Stomach (tissue), 9 donors: Measurements from ENCODE around the gene TRIM24. TPM values are rescaled to one million over a fixed set of nuclear protein-coding genes. Genes with fewer than 3 reads are reported as not detected.

Source experiments
- DNase-seq, 2 donors: peaks; one replicate each; pipeline versions ENCODE4 v3.0.0 to v3.0.0-alpha.2; 2013 to 2019
- H3K27ac ChIP-seq, 5 donors: fragments of 200-600 bp in 4 of 5; sonication (generic) in 4 of 5; one replicate each; pipeline ENCODE4 v1.5.1; 2013 to 2019; ENCODE audit warnings: mild to moderate bottlenecking in 1 of 5, moderate library complexity in 1 of 5
- H3K27me3 ChIP-seq, 3 donors: fragments of 200-600 bp; sonication (generic); one replicate each; pipeline ENCODE4 v1.5.1; 2017 to 2019; ENCODE audit warnings: mixed run types in 1 of 3
- H3K36me3 ChIP-seq, 4 donors: fragments of 200-600 bp; sonication (generic); 1 replicate in 3 of 4; 2 replicates in 1 of 4; pipeline ENCODE4 v1.5.1; 2016 to 2019
- H3K4me1 ChIP-seq, 4 donors: fragments of 200-600 bp; sonication (generic); one replicate each; pipeline ENCODE4 v1.5.1; 2016 to 2019
- H3K4me3 ChIP-seq, 4 donors: fragments of 200-600 bp; sonication (generic) in 3 of 4; one replicate each; pipeline ENCODE4 v1.5.1; 2016 to 2019; ENCODE audit warnings: mild to moderate bottlenecking in 1 of 4
- H3K9me3 ChIP-seq, 4 donors: fragments of 200-600 bp; sonication (generic); one replicate each; pipeline ENCODE4 v1.5.1; 2016 to 2019
- CTCF ChIP-seq, 7 experiments: fragments of 450-650 bp in 4 of 7; fragments of 200-600 bp in 3 of 7; sonication (generic) in 3 of 7; IDR thresholded peaks; one replicate each; pipeline ENCODE4 v1.5.1; 2016 to 2019; ENCODE audit warnings: antibody characterized with exemption in 7 of 7, control low read depth in 2 of 7, mild to moderate bottlenecking in 1 of 7
- EP300 ChIP-seq: sonication (generic); formaldehyde crosslinking; IDR thresholded peaks from one replicate; pipeline ENCODE4 v1.6.1; 2017; ENCODE audit warnings: antibody characterized with exemption
- POLR2A ChIP-seq, 4 donors: fragments of 450-650 bp; IDR thresholded peaks; one replicate each; pipeline ENCODE4 v1.6.1; 2016; ENCODE audit warnings: antibody characterized with exemption in 4 of 4, control low read depth in 2 of 4, mild to moderate bottlenecking in 1 of 4, moderate library complexity in 1 of 4
- POLR2AphosphoS5 ChIP-seq, 3 donors: sonication (generic); formaldehyde crosslinking; IDR thresholded peaks; one replicate each; pipeline ENCODE4 v1.6.1; 2016; ENCODE audit warnings: antibody characterized with exemption in 3 of 3
- WGBS, 5 donors: extraction: QIAGEN DNeasy Blood & Tissue Kit in 3 of 5; methylation state at CpG; one replicate each; pipeline versions ENCODE4 v1.1.5 to v1.1.7; 2013 to 2018; 5-methylcytosine and 5-hydroxymethylcytosine counted together
- intact Hi-C: fragments of 100-400 bp; cut with DNase I; formaldehyde crosslinking; loops from one replicate; pipeline ENCODE4 v1.15.1; 2023; ENCODE audit warnings: low total_unique reads
- polyA plus RNA-seq, 3 donors: library from polyadenylated mRNA; stranded (reverse); fragments of 200-250 nt; gene quantifications; one replicate each; pipeline ENCODE4 v1.2.3, GENCODE V29; 2013
- total RNA-seq, 5 donors: library from RNA; depleted of rRNA; stranded (reverse); fragments of >200 nt; gene quantifications; one replicate each; pipeline versions ENCODE4 v1.1.0 to v1.2.3, GENCODE V29; 2014 to 2016
- donor health status: healthy with polysubstance abuse.
- donor health status: Bipolar disorder and iron deficiency.
- donor health status: healthy.

The TRIM24 gene
- total and polyA plus RNA-seq, 8 donors, result 5.5 to 32.0 (median 11.9) TPM

GRCh38 chr7:138587485-138587884 is 127.4 kb downstream of the TRIM24 start:
- no peak for DNase-seq
- TF ChIP-seq EP300 (no peak), POLR2A (IDR thresholded peaks at IDR 0.05) (no peak), CTCF (IDR thresholded peaks at IDR 0.05) (no peak), POLR2AphosphoS5 (IDR thresholded peaks at IDR 0.05) (no peak)
- H3K27me3 ChIP-seq, result no peaks in the 10 kb centered on the region
- no peaks in the 10 kb centered on the region for H3K4me1 ChIP-seq
- no peaks in the 10 kb centered on the region for H3K9me3 ChIP-seq
- intact Hi-C loops, result no loop called here
- peaks cover 8 to 54% (median 51%) of the 10 kb centered on the region in 4 donors for H3K36me3 ChIP-seq
- H3K4me3 ChIP-seq, result no peak overlapping the region
- no peak overlapping the region for H3K27ac ChIP-seq
- WGBS, 5 donors, result 91 to 97% (median 95%) methylated on average over 4 of the region's 4 CpGs

- WGBS, 5 donors, result 93 to 100% (median 99%) methylated on average over 2 of the region's 2 CpGs
Observed at GRCh38 chr7:138588986-138589385, 128.9 kb downstream of the TRIM24 start.

GRCh38 chr7:138590154-138590553 is 130.1 kb downstream of the TRIM24 start:
- Histone ChIP-seq H3K9me3 (no peaks in the 10 kb centered on the region), H3K4me3 (no peak overlapping the region), H3K4me1 (no peaks in the 10 kb centered on the region), H3K36me3 (peaks cover 0 to 27% (median 25%) of the 10 kb centered on the region in 4 donors), H3K27ac (no peak overlapping the region), H3K27me3 (no peaks in the 10 kb centered on the region)
- intact Hi-C loops, result no loop called here
- no peak for TF ChIP-seq POLR2AphosphoS5 (IDR thresholded peaks at IDR 0.05)
- no peak for TF ChIP-seq EP300
- TF ChIP-seq CTCF (IDR thresholded peaks at IDR 0.05), result no peak
- TF ChIP-seq POLR2A (IDR thresholded peaks at IDR 0.05), result no peak
- 84 to 100% (median 97%) methylated on average over 1 of the region's 1 CpG for WGBS, 5 donors
- DNase-seq, result no peak

More at GRCh38 chr7:138588986-138589385, 128.9 kb downstream of the TRIM24 start:
- intact Hi-C loops, result no loop called here
- no peak for TF ChIP-seq CTCF (IDR thresholded peaks at IDR 0.05)
- no peak for TF ChIP-seq POLR2A (IDR thresholded peaks at IDR 0.05)
- no peak for TF ChIP-seq POLR2AphosphoS5 (IDR thresholded peaks at IDR 0.05)
- TF ChIP-seq EP300, result no peak
- H3K9me3 ChIP-seq, result no peaks in the 10 kb centered on the region
- peaks cover 8 to 39% (median 36%) of the 10 kb centered on the region in 4 donors for H3K36me3 ChIP-seq
- H3K4me3 ChIP-seq, result no peak overlapping the region
- no peaks in the 10 kb centered on the region for H3K27me3 ChIP-seq
- no peak overlapping the region for H3K27ac ChIP-seq
- no peak for DNase-seq
- no peaks in the 10 kb centered on the region for H3K4me1 ChIP-seq

DNA sequence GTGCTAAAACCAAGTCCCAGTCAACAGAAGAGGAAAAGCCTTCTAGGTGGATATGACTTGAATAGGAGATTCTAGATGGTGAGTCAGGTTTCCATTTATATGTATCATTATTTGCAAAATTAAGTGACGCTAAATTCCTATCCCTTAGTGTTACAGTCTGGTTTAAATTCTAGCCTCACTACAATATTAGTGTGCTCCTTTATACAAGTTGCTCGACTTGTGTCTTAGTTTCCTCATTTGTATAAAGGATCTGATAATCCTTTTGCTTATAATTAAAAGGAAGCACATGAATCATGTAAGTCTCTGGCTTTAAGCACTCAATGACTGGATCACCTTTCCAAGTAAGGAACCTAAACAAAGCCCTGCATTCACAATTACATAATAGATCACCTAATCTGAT is 135.4 kb downstream of the TRIM24 start:
- no peak for TF ChIP-seq EP300
- TF ChIP-seq CTCF (IDR thresholded peaks at IDR 0.05), result no peak
- no peak for TF ChIP-seq POLR2AphosphoS5 (IDR thresholded peaks at IDR 0.05)
- no peak for TF ChIP-seq POLR2A (IDR thresholded peaks at IDR 0.05)
- Histone ChIP-seq H3K27me3 (no peaks in the 10 kb centered on the region), H3K9me3 (no peaks in the 10 kb centered on the region), H3K4me1 (no peaks in the 10 kb centered on the region), H3K4me3 (no peak overlapping the region), H3K36me3 (no peaks in the 10 kb centered on the region), H3K27ac (no peak overlapping the region)
- intact Hi-C loops, result no loop called here
- no peak for DNase-seq
- WGBS, 5 donors, result 59 to 76% (median 68%) methylated on average over 2 of the region's 2 CpGs
